ENCODE measurements around the gene FERMT3. TPM values are rescaled to one million over a fixed set of nuclear protein-coding genes. Genes with fewer than 3 reads are reported as not detected.

The FERMT3 gene
- total and polyA plus RNA-seq, 4 donors: 17.4 to 182 (median 84.5) TPM

GRCh38 chr11:64267207-64267945, 60.9 kb downstream of the FERMT3 start:
- 79 to 85% methylated on average over 27 of the region's 27 CpGs for WGBS, 2 donors
- Histone ChIP-seq H3K4me1 (ENCODE audit: control insufficient read depth in 5 of 5, insufficient read depth in 5 of 5, low read length in 5 of 5) (peaks cover 0 to 26% (median 8%) of the 10 kb centered on the region in 5 donors), H3K4me3 (no peak overlapping the region), H3K9ac (ENCODE audit: insufficient read depth in 1 of 2, low read length in 2 of 2) (no peak overlapping the region), H3K27me3 (ENCODE audit: control insufficient read depth in 3 of 3, insufficient read depth in 3 of 3, low read length in 2 of 3) (no peaks in the 10 kb centered on the region), H3K27ac (ENCODE audit: low read depth in 1 of 2, low read length in 1 of 2) (peak overlapping the region; percentile 96 to 99), H3K36me3 (ENCODE audit: control insufficient read depth in 4 of 4, insufficient read depth in 4 of 4, low read length in 4 of 4) (peaks cover 2 to 42% (median 11%) of the 10 kb centered on the region in 4 donors), H3K9me3 (ENCODE audit: control insufficient read depth in 4 of 4, insufficient read depth in 3 of 4, low read length in 3 of 4) (no peaks in the 10 kb centered on the region)
- TF ChIP-seq CTCF (IDR thresholded peaks at IDR 0.05; ENCODE audit: control extremely low read depth, extremely low read depth): no peak
- DNase-seq (no peak), ATAC-seq (ENCODE audit: insufficient read depth, low FRiP score) (no peak)

GRCh38 chr11:64268025-64268892, 61.7 kb downstream of the FERMT3 start:
- ATAC-seq (ENCODE audit: insufficient read depth, low FRiP score) (no peak), DNase-seq (peak in 2 of 3 donors; percentile 73 to 81)
- Histone ChIP-seq H3K9me3 (ENCODE audit: control insufficient read depth in 4 of 4, insufficient read depth in 3 of 4, low read length in 3 of 4) (no peaks in the 10 kb centered on the region), H3K9ac (ENCODE audit: insufficient read depth in 1 of 2, low read length in 2 of 2) (no peak overlapping the region), H3K27ac (ENCODE audit: low read depth in 1 of 2, low read length in 1 of 2) (peak overlapping the region; percentile 96 to 99), H3K4me3 (no peak overlapping the region), H3K27me3 (ENCODE audit: control insufficient read depth in 3 of 3, insufficient read depth in 3 of 3, low read length in 2 of 3) (no peaks in the 10 kb centered on the region), H3K4me1 (ENCODE audit: control insufficient read depth in 5 of 5, insufficient read depth in 5 of 5, low read length in 5 of 5) (peaks cover 0 to 28% (median 8%) of the 10 kb centered on the region in 5 donors), H3K36me3 (ENCODE audit: control insufficient read depth in 4 of 4, insufficient read depth in 4 of 4, low read length in 4 of 4) (peaks cover 2 to 33% (median 12%) of the 10 kb centered on the region in 4 donors)
- WGBS, 2 donors: 28 to 30% methylated on average over 23 of the region's 23 CpGs
- no peak for TF ChIP-seq CTCF (IDR thresholded peaks at IDR 0.05; ENCODE audit: control extremely low read depth, extremely low read depth)

GRCh38 chr11:64268893-64269539, 62.5 kb downstream of the FERMT3 start:
- Histone ChIP-seq H3K9ac (ENCODE audit: insufficient read depth in 1 of 2, low read length in 2 of 2) (peak overlapping the region; percentile 25 to 63), H3K9me3 (ENCODE audit: control insufficient read depth in 4 of 4, insufficient read depth in 3 of 4, low read length in 3 of 4) (no peaks in the 10 kb centered on the region), H3K4me3 (peak overlapping the region; percentile 39), H3K27me3 (ENCODE audit: control insufficient read depth in 3 of 3, insufficient read depth in 3 of 3, low read length in 2 of 3) (no peaks in the 10 kb centered on the region), H3K4me1 (ENCODE audit: control insufficient read depth in 5 of 5, insufficient read depth in 5 of 5, low read length in 5 of 5) (peaks cover 0 to 28% (median 8%) of the 10 kb centered on the region in 5 donors), H3K27ac (ENCODE audit: low read depth in 1 of 2, low read length in 1 of 2) (peak overlapping the region; percentile 96 to 99), H3K36me3 (ENCODE audit: control insufficient read depth in 4 of 4, insufficient read depth in 4 of 4, low read length in 4 of 4) (peaks cover 2 to 26% (median 11%) of the 10 kb centered on the region in 4 donors)
- ATAC-seq (ENCODE audit: insufficient read depth, low FRiP score) (peak; percentile 2), DNase-seq (peak; percentile 55 to 65 (median 64))
- TF ChIP-seq CTCF (IDR thresholded peaks at IDR 0.05; ENCODE audit: control extremely low read depth, extremely low read depth): no peak
- 1 to 2% methylated on average over 29 to 34 of the region's 34 CpGs for WGBS, 2 donors

All from lung (tissue), 12 donors.